ENCODE measurements around the gene BTBD8. TPM values are rescaled to one million over a fixed set of nuclear protein-coding genes. Genes with fewer than 3 reads are reported as not detected.

The BTBD8 gene
- total RNA-seq, 6 donors from 2014 or later = 0.76 to 17.8 (median 4.2) TPM

DNA sequence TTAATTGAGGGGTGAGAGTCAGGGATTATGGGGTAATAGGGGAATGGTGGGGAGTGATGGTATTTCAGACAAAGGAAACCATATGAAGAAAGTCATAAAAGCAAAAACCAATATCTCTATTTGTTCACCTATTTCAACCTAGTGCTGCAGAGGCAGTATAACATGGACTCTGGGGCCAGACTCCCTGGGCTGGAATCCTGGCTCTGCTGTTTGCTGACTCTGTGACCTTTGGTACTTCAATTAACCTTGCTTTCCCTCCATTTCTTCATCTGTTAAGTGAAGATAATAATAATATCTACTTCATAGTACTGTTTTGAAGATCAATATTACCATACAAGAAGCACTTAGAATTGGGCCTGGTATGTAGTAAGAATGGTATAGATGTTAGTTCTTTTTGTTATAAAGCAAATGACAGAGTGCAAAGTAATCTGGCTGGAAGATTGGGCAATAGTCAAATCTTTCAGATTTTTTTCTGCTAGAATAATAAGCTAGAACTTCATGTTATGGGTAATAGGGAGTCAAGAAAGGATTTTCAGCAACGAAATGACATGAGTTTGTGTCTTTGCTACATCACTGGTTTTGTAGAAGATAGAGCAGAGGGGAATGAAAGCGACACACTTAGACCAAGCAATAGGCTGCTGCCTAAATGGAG, 41.3 kb upstream of the BTBD8 start:
- ATAC-seq (ENCODE audit: low FRiP score in 2 of 2) (no peak), DNase-seq (no peak)
- TF ChIP-seq EP300 (IDR thresholded peaks at IDR 0.05) = no peak
- TF ChIP-seq POLR2A (IDR thresholded peaks at IDR 0.05) = no peak
- 83 to 87% methylated on average over 2 of the region's 2 CpGs for WGBS, 2 donors
- Histone ChIP-seq H3K36me3 (no peaks in the 10 kb centered on the region), H3K4me1 (no peaks in the 10 kb centered on the region), H3K27me3 (no peaks in the 10 kb centered on the region), H3K4me3 (no peak overlapping the region), H3K9me3 (no peaks in the 10 kb centered on the region), H3K27ac (no peak overlapping the region)

DNA sequence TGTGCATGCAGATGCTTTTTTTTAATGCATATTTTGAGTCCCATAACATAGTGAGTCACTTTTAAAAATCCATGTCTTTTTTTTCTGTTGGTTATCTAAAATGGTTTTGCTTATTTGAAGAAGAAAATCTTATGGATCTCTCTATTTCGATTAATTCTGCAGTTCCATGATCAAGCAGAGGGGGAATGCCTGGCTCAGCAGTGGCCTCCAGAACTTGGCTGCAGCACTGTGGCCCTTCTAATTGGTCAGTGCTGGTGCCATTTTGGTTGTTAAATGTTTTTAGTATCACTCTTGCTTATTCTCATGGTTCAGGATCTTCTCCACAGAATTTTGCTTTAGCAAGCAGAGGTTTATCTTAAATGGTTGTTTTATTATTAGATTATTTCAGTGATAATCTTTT, 39.2 kb upstream of the BTBD8 start:
- Histone ChIP-seq H3K27me3 (no peaks in the 10 kb centered on the region), H3K36me3 (no peaks in the 10 kb centered on the region), H3K4me3 (no peak overlapping the region), H3K27ac (no peak overlapping the region), H3K4me1 (no peaks in the 10 kb centered on the region), H3K9me3 (no peaks in the 10 kb centered on the region)
- ATAC-seq (ENCODE audit: low FRiP score in 2 of 2) (no peak), DNase-seq (no peak)
- no peak for TF ChIP-seq POLR2A (IDR thresholded peaks at IDR 0.05)
- TF ChIP-seq POLR2AphosphoS5 (IDR thresholded peaks at IDR 0.05) = no peak
- TF ChIP-seq EP300 (IDR thresholded peaks at IDR 0.05) = no peak
- TF ChIP-seq, protein P1, sequence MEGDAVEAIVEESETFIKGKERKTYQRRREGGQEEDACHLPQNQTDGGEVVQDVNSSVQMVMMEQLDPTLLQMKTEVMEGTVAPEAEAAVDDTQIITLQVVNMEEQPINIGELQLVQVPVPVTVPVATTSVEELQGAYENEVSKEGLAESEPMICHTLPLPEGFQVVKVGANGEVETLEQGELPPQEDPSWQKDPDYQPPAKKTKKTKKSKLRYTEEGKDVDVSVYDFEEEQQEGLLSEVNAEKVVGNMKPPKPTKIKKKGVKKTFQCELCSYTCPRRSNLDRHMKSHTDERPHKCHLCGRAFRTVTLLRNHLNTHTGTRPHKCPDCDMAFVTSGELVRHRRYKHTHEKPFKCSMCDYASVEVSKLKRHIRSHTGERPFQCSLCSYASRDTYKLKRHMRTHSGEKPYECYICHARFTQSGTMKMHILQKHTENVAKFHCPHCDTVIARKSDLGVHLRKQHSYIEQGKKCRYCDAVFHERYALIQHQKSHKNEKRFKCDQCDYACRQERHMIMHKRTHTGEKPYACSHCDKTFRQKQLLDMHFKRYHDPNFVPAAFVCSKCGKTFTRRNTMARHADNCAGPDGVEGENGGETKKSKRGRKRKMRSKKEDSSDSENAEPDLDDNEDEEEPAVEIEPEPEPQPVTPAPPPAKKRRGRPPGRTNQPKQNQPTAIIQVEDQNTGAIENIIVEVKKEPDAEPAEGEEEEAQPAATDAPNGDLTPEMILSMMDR (IDR thresholded peaks at IDR 0.05) = no peak
- 88 to 100% methylated on average over 1 of the region's 1 CpG for WGBS, 2 donors

DNA sequence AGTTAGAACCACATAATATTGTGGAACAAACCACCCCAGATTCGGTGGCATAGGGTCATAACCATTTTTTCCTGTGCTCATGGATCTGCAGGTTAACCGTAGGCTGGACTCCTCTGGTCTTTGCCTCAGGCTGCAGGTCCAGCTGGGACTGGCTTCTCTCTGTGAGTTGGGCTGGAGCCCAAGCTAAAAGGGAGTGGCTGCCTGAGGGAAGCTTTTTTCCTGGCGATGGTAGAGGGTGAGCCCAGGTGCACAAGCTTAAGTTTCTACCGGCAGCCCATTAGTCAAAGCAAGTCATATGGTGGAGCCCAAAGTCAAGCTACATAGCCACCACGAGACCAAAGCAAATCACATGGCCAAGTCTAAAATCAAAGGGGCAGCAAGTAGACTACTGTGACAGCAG, 36.5 kb upstream of the BTBD8 start:
- DNase-seq (no peak), ATAC-seq (ENCODE audit: low FRiP score in 2 of 2) (no peak)
- 86 to 94% methylated on average over 5 of the region's 5 CpGs for WGBS, 2 donors
- Histone ChIP-seq H3K36me3 (no peaks in the 10 kb centered on the region), H3K27ac (no peak overlapping the region), H3K27me3 (no peaks in the 10 kb centered on the region), H3K4me3 (no peak overlapping the region), H3K4me1 (no peaks in the 10 kb centered on the region), H3K9me3 (no peaks in the 10 kb centered on the region)
- no peak for TF ChIP-seq EP300 (IDR thresholded peaks at IDR 0.05)
- TF ChIP-seq POLR2AphosphoS5 (IDR thresholded peaks at IDR 0.05) = no peak
- TF ChIP-seq, protein P1 (IDR thresholded peaks at IDR 0.05) = no peak
- TF ChIP-seq POLR2A (IDR thresholded peaks at IDR 0.05) = no peak

DNA sequence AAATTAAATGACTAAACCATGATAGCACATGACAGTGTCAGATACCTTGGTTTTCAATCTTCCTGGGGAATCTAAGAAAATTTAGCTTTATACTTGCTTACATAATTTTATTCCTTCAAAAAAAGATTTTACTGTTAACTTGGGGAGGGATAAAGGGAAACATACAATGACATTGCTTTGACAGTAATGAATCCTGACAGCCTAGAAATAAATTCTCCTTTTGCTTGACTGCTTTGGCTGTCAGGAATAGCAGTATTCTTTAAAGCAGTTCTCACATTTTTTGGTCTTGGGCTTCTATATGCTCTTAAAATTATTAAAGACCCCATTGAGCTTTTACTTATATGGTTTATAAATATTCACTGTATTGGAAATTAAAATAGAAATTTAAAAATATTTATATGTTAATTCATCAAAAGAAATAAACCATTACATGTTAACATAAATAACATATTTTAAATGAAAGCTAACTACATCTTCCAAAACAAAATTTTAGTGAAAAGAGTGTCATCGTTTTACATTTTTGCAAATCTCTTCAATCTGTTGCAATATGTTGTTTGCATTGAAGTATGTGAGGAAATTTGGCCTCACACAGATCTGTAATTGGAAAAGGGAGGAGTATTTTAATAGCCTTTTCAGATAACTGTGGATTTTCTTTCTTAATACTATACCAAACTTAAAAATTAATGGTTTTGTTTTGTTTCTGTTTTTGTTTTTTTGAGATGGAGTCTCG, 34.2 kb upstream of the BTBD8 start:
- Histone ChIP-seq H3K36me3 (no peaks in the 10 kb centered on the region), H3K27me3 (no peaks in the 10 kb centered on the region), H3K4me1 (no peaks in the 10 kb centered on the region), H3K4me3 (no peak overlapping the region), H3K9me3 (no peaks in the 10 kb centered on the region), H3K27ac (no peak overlapping the region)
- WGBS, 2 donors = 90 to 93% methylated on average over 2 of the region's 2 CpGs
- ATAC-seq (ENCODE audit: low FRiP score in 2 of 2) = no peak
- DNase-seq = no peak
- TF ChIP-seq, protein P1 (IDR thresholded peaks at IDR 0.05) = no peak

DNA sequence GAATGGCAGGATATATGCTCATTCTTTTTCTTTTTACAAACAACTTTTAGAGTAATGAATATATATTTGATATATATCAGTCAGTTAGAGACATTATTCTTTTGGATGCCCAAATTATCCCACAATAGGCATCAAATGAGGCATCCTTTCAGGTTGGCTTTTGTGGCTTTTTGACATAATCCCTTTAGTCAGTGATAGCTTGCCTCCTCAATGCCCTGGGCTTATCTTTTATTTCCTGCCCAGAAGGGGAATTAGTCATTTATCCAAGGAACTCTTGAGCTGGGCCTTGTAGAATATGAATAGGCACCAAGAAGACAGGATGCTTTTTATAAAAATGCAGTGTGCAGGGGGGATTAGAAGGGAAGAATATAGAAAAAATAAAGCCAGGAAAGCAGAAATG, 28.2 kb upstream of the BTBD8 start:
- H3K27ac ChIP-seq = no peak overlapping the region
- H3K36me3 ChIP-seq = no peaks in the 10 kb centered on the region
- no peak for ATAC-seq (ENCODE audit: low FRiP score in 2 of 2)
- no peak for TF ChIP-seq EP300 (IDR thresholded peaks at IDR 0.05)
- no peak for TF ChIP-seq POLR2A (IDR thresholded peaks at IDR 0.05)
- TF ChIP-seq POLR2AphosphoS5 (IDR thresholded peaks at IDR 0.05) = no peak
- TF ChIP-seq, protein P1 (IDR thresholded peaks at IDR 0.05) = no peak
- H3K4me3 ChIP-seq = no peak overlapping the region
- H3K27me3 ChIP-seq = no peaks in the 10 kb centered on the region
- DNase-seq = no peak
- no peaks in the 10 kb centered on the region for H3K4me1 ChIP-seq
- no peaks in the 10 kb centered on the region for H3K9me3 ChIP-seq
